OCI-M1 (cell line): ENCODE measurements around the gene THADA.

ENCODE experiments used
- DNase-seq: peaks from one replicate; lab custom pipeline; 2025; lab: John Stamatoyannopoulos, UW

Gene THADA

GRCh38 chr2:43443282-43443681 is 152.6 kb downstream of the THADA start:
- DNase-seq = no peak

- no peak for DNase-seq
Observed at GRCh38 chr2:43441195-43441594, 154.6 kb downstream of the THADA start.

GRCh38 chr2:43438858-43439655 is 156.8 kb downstream of the THADA start:
- peak; percentile 42 for DNase-seq

GRCh38 chr2:43438342-43438741 is 157.5 kb downstream of the THADA start:
- DNase-seq = no peak

- no peak for DNase-seq
Observed at GRCh38 chr2:43437363-43437762, 158.5 kb downstream of the THADA start.

GRCh38 chr2:43436431-43436830 is 159.4 kb downstream of the THADA start:
- DNase-seq = no peak

- DNase-seq = no peak
Observed at GRCh38 chr2:43435746-43436145, 160.1 kb downstream of the THADA start.

GRCh38 chr2:43430489-43430888 is 165.3 kb downstream of the THADA start:
- no peak for DNase-seq

GRCh38 chr2:43429369-43429768 is 166.5 kb downstream of the THADA start:
- no peak for DNase-seq

GRCh38 chr2:43427032-43427424 is 168.8 kb downstream of the THADA start:
- DNase-seq = peak; percentile 37

GRCh38 chr2:43426305-43427031 is 169.4 kb downstream of the THADA start:
- peak; percentile 97 for DNase-seq

GRCh38 chr2:43425659-43426058 is 170.2 kb downstream of the THADA start:
- DNase-seq = peak; percentile 62

- DNase-seq = peak; percentile 37
Observed at GRCh38 chr2:43424262-43425207, 171.3 kb downstream of the THADA start.

- no peak for DNase-seq
Observed at GRCh38 chr2:43423941-43424261, 171.9 kb downstream of the THADA start.

GRCh38 chr2:43421194-43421593 is 174.6 kb downstream of the THADA start:
- no peak for DNase-seq

- DNase-seq = peak; percentile 67
Observed at GRCh38 chr2:43420389-43420801, 175.4 kb downstream of the THADA start.

GRCh38 chr2:43419876-43420275 is 176.0 kb downstream of the THADA start:
- DNase-seq = no peak

GRCh38 chr2:43419243-43419642 is 176.6 kb downstream of the THADA start:
- DNase-seq = no peak

GRCh38 chr2:43418680-43419079 is 177.2 kb downstream of the THADA start:
- no peak for DNase-seq

- no peak for DNase-seq
Observed at GRCh38 chr2:43417300-43417699, 178.5 kb downstream of the THADA start.

- DNase-seq = no peak
Observed at GRCh38 chr2:43415592-43415991, 180.2 kb downstream of the THADA start.

GRCh38 chr2:43414586-43415135 is 181.2 kb downstream of the THADA start:
- no peak for DNase-seq
